Ishikawa (cell line): Measurements from ENCODE around the gene F2RL3.

Experiments used
- CEBPB ChIP-seq: IDR thresholded peaks from 2 replicates; pipeline ENCODE4 v1.6.1; 2012
- CREB1 ChIP-seq: IDR thresholded peaks from 2 replicates; pipeline ENCODE4 v1.6.1; 2012; ENCODE audit warnings: low read depth
- EGR1 ChIP-seq: IDR thresholded peaks from 2 replicates; pipeline ENCODE4 v1.6.1; 2012
- EP300 ChIP-seq: IDR thresholded peaks from 2 replicates; pipeline ENCODE4 v1.6.1; 2012; ENCODE audit warnings: borderline replicate concordance
- FOXM1 ChIP-seq: IDR thresholded peaks from 2 replicates; pipeline ENCODE4 v1.6.1; 2012; ENCODE audit warnings: low read depth, borderline replicate concordance
- MAX ChIP-seq: IDR thresholded peaks from 2 replicates; pipeline ENCODE4 v1.6.1; 2012
- NFIC ChIP-seq: IDR thresholded peaks from 2 replicates; pipeline ENCODE4 v1.6.1; 2012
- RAD21 ChIP-seq: IDR thresholded peaks from 2 replicates; pipeline ENCODE4 v1.6.1; 2012; ENCODE audit warnings: low read depth
- REST ChIP-seq: IDR thresholded peaks from 2 replicates; pipeline ENCODE4 v1.6.1; 2012; ENCODE audit warnings: low read depth, mild to moderate bottlenecking
- TAF1 ChIP-seq: IDR thresholded peaks from 2 replicates; pipeline ENCODE4 v1.6.1; 2012; ENCODE audit warnings: low read depth, mild to moderate bottlenecking
- TCF12 ChIP-seq: IDR thresholded peaks from 2 replicates; pipeline ENCODE4 v1.6.1; 2012; ENCODE audit warnings: low read depth
- TEAD4 ChIP-seq: IDR thresholded peaks from 2 replicates; pipeline ENCODE4 v1.6.1; 2012
- USF1 ChIP-seq: IDR thresholded peaks from 2 replicates; pipeline ENCODE4 v1.6.1; 2012
- YY1 ChIP-seq: IDR thresholded peaks from 2 replicates; pipeline ENCODE4 v1.6.1; 2012; ENCODE audit warnings: low read depth
- ZBTB7A ChIP-seq: IDR thresholded peaks from 2 replicates; pipeline ENCODE4 v1.6.1; 2012; ENCODE audit warnings: low read depth

Gene F2RL3

GRCh38 chr19:16922949-16923348 is 34.1 kb downstream of the F2RL3 start:
- no peak for TF ChIP-seq ZBTB7A
- TF ChIP-seq TAF1, result no peak
- no peak for TF ChIP-seq YY1
- no peak for TF ChIP-seq TCF12
- no peak for TF ChIP-seq EP300
- no peak for TF ChIP-seq FOXM1
- TF ChIP-seq CREB1, result no peak
- TF ChIP-seq RAD21, result no peak
- no peak for TF ChIP-seq USF1
- no peak for TF ChIP-seq EGR1
- no peak for TF ChIP-seq NFIC
- TF ChIP-seq REST, result no peak
- TF ChIP-seq CEBPB, result no peak
- TF ChIP-seq MAX, result no peak
- no peak for TF ChIP-seq TEAD4

- no peak for TF ChIP-seq TCF12
- TF ChIP-seq USF1, result no peak
- no peak for TF ChIP-seq REST
- TF ChIP-seq EGR1, result no peak
- TF ChIP-seq MAX, result no peak
- no peak for TF ChIP-seq CEBPB
- no peak for TF ChIP-seq EP300
- no peak for TF ChIP-seq RAD21
- TF ChIP-seq TEAD4, result no peak
- TF ChIP-seq CREB1, result no peak
- no peak for TF ChIP-seq FOXM1
- no peak for TF ChIP-seq ZBTB7A
- no peak for TF ChIP-seq YY1
- no peak for TF ChIP-seq TAF1
- no peak for TF ChIP-seq NFIC
These were observed 39.1 kb downstream of the F2RL3 start for GRCh38 chr19:16927883-16928282.

- no peak for TF ChIP-seq RAD21
- TF ChIP-seq YY1, result no peak
- TF ChIP-seq TCF12, result no peak
- TF ChIP-seq ZBTB7A, result no peak
- TF ChIP-seq EGR1, result no peak
- TF ChIP-seq CREB1, result no peak
- no peak for TF ChIP-seq TAF1
- no peak for TF ChIP-seq USF1
- no peak for TF ChIP-seq CEBPB
- no peak for TF ChIP-seq NFIC
- no peak for TF ChIP-seq MAX
- TF ChIP-seq EP300, result no peak
- TF ChIP-seq REST, result no peak
- TF ChIP-seq TEAD4, result no peak
- no peak for TF ChIP-seq FOXM1
These were observed 39.6 kb downstream of the F2RL3 start for GRCh38 chr19:16928351-16928750.

GRCh38 chr19:16928916-16929315 is 40.1 kb downstream of the F2RL3 start:
- TF ChIP-seq EGR1, result no peak
